Prostate gland (tissue), 2 donors: Measurements from ENCODE around the gene PTPN2. TPM values are rescaled to one million over a fixed set of nuclear protein-coding genes. Genes with fewer than 3 reads are reported as not detected.
"Not testable (repeated sequence)": the region's sequence is repeated elsewhere in the genome, so short reads cannot be mapped to it uniquely, and the experiment has no call there.

Experiments
- DNase-seq: peaks from one replicate; pipeline ENCODE4 v3.0.0-alpha.2; 2019; ENCODE audit warnings: low spot score
- H3K27ac ChIP-seq, 2 donors: fragments of 200-600 bp; sonication (generic); 2 replicates each; pipeline ENCODE4 v1.5.1; 2017 to 2019
- H3K27me3 ChIP-seq: fragments of 200-600 bp; sonication (generic); replicated peaks from 2 replicates; pipeline ENCODE4 v1.5.1; 2019; ENCODE audit not compliant: insufficient read depth
- H3K36me3 ChIP-seq, 2 donors: fragments of 200-600 bp; sonication (generic); 1 replicate in 1 of 2; 2 replicates in 1 of 2; pipeline versions ENCODE4 v1.5.1 to v1.8.1; 2017 to 2019
- H3K4me1 ChIP-seq: fragments of 200-600 bp; sonication (generic); replicated peaks from 2 replicates; pipeline ENCODE4 v1.5.1; 2019
- H3K4me3 ChIP-seq, 2 donors: fragments of 200-600 bp; sonication (generic); 2 replicates each; pipeline ENCODE4 v1.5.1; 2017 to 2019
- H3K9me3 ChIP-seq: fragments of 200-600 bp; sonication (generic); 2 replicates; pipeline ENCODE4 v1.5.1; 2017
- POLR2A ChIP-seq: fragments of 450-650 bp; IDR thresholded peaks from one replicate; pipeline ENCODE4 v1.6.1; 2016; ENCODE audit warnings: antibody characterized with exemption, mild to moderate bottlenecking
- POLR2AphosphoS5 ChIP-seq: sonication (generic); formaldehyde crosslinking; IDR thresholded peaks from one replicate; pipeline ENCODE4 v1.6.1; 2017; ENCODE audit warnings: antibody characterized with exemption
- WGBS: methylation state at CpG from one replicate; pipeline ENCODE4 v1.1.5; 2018; 5-methylcytosine and 5-hydroxymethylcytosine counted together
- intact Hi-C: fragments of 100-400 bp; cut with DNase I; formaldehyde crosslinking; loops from one replicate; pipeline ENCODE4 v1.14.2; 2022
- total RNA-seq, 2 donors: library from RNA; depleted of rRNA; stranded (reverse); fragments of >200 nt; gene quantifications; one replicate each; pipeline ENCODE4 v1.1.0, GENCODE V29; 2016
- TF ChIP-seq, protein P1 (sequence below), 4 experiments: fragments of 200-600 bp in 2 of 4; fragments of 450-650 bp in 2 of 4; sonication (generic) in 2 of 4; IDR thresholded peaks; 1 replicate in 3 of 4; 2 replicates in 1 of 4; pipeline ENCODE4 v1.5.1; 2016 to 2019; ENCODE audit warnings: antibody characterized with exemption in 4 of 4, mild to moderate bottlenecking in 2 of 4, moderate library complexity in 2 of 4

Gene PTPN2
- total RNA-seq, 2 donors from 2014 or later: 25.0 to 34.0 TPM

DNA sequence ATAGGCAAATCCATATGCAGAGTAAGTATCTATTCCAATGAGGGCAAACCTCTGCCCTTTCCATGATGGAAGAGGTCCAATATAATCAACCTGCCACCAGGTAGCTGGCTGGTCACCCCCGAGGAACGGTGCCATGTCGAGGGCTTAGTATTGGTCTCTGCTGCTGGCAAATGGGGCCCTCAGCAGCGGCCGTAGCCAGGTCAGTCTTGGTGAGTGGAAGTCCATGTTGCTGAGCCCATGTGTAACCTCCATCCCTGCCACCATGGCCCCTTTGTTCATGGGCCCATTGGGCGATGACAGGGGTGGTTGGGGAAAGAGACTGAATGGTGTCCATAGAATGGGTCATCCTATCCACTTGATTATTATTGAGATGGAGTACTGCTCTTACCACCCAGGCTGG lies 128.4 kb downstream of the PTPN2 start:
- 91% methylated on average over 6 of the region's 6 CpGs for WGBS

DNA sequence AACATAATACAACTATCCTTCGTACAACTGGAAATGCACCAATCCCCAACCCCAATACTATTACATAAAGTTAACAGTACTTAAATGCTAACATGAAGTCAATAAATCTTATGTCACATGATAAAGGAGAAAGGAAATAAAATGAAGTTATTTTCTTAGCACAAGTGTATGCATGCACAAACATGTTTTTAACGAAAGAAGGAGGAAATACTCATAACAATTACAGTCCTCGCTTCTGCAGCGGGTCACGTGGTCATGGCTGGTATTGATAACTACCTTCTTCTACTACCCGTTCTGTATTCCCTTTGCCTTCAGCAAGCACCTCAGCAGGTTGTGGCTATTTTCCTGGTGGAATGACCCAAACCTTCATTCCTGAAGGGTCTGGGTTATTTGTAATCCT lies 129.5 kb downstream of the PTPN2 start:
- no peak overlapping the region for H3K4me3 ChIP-seq
- no peaks in the 10 kb centered on the region for H3K36me3 ChIP-seq
- intact Hi-C loops: no loop called here
- H3K9me3 ChIP-seq: no peaks in the 10 kb centered on the region
- H3K27me3 ChIP-seq: no peaks in the 10 kb centered on the region
- TF ChIP-seq POLR2A (no peak), POLR2AphosphoS5 (no peak)
- TF ChIP-seq, protein P1, sequence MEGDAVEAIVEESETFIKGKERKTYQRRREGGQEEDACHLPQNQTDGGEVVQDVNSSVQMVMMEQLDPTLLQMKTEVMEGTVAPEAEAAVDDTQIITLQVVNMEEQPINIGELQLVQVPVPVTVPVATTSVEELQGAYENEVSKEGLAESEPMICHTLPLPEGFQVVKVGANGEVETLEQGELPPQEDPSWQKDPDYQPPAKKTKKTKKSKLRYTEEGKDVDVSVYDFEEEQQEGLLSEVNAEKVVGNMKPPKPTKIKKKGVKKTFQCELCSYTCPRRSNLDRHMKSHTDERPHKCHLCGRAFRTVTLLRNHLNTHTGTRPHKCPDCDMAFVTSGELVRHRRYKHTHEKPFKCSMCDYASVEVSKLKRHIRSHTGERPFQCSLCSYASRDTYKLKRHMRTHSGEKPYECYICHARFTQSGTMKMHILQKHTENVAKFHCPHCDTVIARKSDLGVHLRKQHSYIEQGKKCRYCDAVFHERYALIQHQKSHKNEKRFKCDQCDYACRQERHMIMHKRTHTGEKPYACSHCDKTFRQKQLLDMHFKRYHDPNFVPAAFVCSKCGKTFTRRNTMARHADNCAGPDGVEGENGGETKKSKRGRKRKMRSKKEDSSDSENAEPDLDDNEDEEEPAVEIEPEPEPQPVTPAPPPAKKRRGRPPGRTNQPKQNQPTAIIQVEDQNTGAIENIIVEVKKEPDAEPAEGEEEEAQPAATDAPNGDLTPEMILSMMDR (IDR thresholded peaks at IDR 0.05): no peak
- H3K27ac ChIP-seq: no peak overlapping the region
- H3K4me1 ChIP-seq: no peaks in the 10 kb centered on the region
- 55% methylated on average over 6 of the region's 6 CpGs for WGBS
- DNase-seq: no peak

More for the DNA sequence above, 128.4 kb downstream of the PTPN2 start:
- intact Hi-C loops, H3K4me3 ChIP-seq, DNase-seq, H3K4me1 ChIP-seq, H3K36me3 ChIP-seq, H3K9me3 ChIP-seq, H3K27ac ChIP-seq, H3K27me3 ChIP-seq: not testable (repeated sequence)

DNA sequence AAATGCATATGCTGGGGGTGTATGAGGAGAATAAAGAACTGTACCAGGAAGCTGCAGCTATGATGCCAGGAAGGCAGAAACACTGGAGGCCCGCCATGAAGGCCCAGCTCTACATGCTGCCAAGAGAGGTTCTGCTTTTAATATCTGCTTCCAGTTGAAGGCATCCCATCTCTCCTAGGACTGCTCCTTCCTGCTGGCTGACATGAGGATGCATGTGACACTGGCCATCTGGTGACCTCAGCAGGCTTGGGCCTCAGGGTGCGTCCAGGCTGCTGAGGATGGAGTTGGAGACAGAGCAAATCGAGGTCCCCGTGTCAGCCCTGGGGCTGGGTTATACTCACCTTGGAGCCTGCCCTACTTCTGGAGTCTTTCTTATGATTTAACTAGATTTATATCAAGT lies 132.1 kb downstream of the PTPN2 start:
- WGBS: 97% methylated on average over 4 of the region's 4 CpGs
- no peaks in the 10 kb centered on the region for H3K4me1 ChIP-seq
- no peaks in the 10 kb centered on the region for H3K36me3 ChIP-seq
- H3K27me3 ChIP-seq: no peaks in the 10 kb centered on the region
- H3K9me3 ChIP-seq: no peaks in the 10 kb centered on the region
- no peak overlapping the region for H3K27ac ChIP-seq
- TF ChIP-seq POLR2A: no peak
- no peak for TF ChIP-seq POLR2AphosphoS5
- TF ChIP-seq, protein P1 (IDR thresholded peaks at IDR 0.05): no peak
- no peak overlapping the region for H3K4me3 ChIP-seq
- intact Hi-C loops: no loop called here
- no peak for DNase-seq

DNA sequence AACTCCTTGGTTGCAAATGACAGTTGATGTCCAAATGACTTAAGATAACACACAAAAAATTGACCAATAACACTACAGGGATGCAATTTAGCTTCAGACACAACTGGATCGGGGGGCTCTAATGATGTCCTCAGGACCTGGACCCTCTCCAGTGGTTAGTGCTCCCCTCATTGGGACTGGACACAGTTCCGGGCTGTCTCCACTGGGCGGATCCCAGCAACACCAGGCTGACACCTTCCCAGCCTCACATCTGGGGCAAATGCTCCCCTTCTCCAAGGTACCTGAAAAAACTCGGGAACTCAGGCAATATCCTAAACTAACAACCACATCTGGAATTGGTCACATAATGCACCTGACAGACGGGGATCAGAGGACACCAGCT lies 132.5 kb downstream of the PTPN2 start:
- intact Hi-C loops: no loop called here
- Histone ChIP-seq H3K4me1 (no peaks in the 10 kb centered on the region), H3K4me3 (no peak overlapping the region), H3K27ac (no peak overlapping the region), H3K36me3 (no peaks in the 10 kb centered on the region), H3K27me3 (no peaks in the 10 kb centered on the region), H3K9me3 (no peaks in the 10 kb centered on the region)
- DNase-seq: no peak
- TF ChIP-seq, protein P1 (IDR thresholded peaks at IDR 0.05): no peak
- TF ChIP-seq POLR2A (no peak), POLR2AphosphoS5 (no peak)
- 87% methylated on average over 5 of the region's 5 CpGs for WGBS

DNA sequence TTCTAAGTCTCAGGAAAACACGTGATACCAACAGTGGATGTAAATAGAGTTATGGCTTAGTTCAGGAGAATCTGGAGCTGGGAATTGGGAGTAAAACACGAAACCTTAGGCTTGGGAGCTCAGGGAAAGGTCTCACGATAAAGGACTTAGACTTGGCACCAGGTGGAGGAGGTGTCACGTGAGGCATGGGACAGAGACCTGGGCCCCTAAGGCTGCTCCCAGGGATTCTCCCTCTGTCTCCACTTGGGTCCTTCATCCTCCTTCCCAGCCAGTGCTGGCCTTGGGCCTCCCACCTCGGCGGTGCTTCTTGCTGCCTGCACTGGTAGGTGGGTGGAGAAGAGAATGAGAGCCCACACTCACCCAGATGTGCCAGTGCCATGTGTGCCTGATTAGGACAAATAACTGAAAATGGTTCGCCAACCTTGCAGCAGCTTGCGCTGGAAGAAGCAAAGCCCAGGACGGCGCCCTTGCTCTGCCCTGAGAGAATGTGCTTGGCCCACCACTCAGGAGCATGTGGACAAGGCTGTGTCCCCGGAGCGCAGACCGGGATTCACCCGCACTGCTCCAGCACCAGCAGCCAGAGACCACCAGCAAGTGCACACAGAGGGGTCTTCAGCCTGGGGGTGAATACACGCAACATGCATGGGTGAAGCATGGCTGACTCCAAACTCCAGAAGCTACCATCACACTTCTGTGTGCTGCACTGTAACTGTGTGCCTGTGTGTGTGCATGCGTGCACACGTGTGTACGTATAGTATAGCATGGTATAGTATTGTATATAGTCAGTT lies 133.1 kb downstream of the PTPN2 start:
- WGBS: 94% methylated on average over 18 of the region's 18 CpGs
- Histone ChIP-seq H3K4me1 (no peaks in the 10 kb centered on the region), H3K27me3 (no peaks in the 10 kb centered on the region), H3K4me3 (no peak overlapping the region), H3K27ac (no peak overlapping the region), H3K36me3 (no peaks in the 10 kb centered on the region), H3K9me3 (no peaks in the 10 kb centered on the region)
- intact Hi-C loops: no loop called here
- TF ChIP-seq POLR2AphosphoS5: no peak
- no peak for TF ChIP-seq POLR2A
- TF ChIP-seq, protein P1 (IDR thresholded peaks at IDR 0.05): no peak
- DNase-seq: no peak
